ENCODE results near the gene LLPH.

LLPH gene

GRCh38 chr12:66115071-66115600 lies 15.4 kb downstream of the LLPH start:
- no peak for DNase-seq (ENCODE audit: low read depth)
- no peak for TF ChIP-seq CTCF (IDR thresholded peaks at IDR 0.05; ENCODE audit: low read length, missing control alignments)
- no peak overlapping the region for H3K4me3 ChIP-seq (replicated peaks; ENCODE audit: low read depth, low read length)

GRCh38 chr12:66113471-66113870 lies 17.1 kb downstream of the LLPH start:
- no peak for TF ChIP-seq CTCF (IDR thresholded peaks at IDR 0.05; ENCODE audit: low read length, missing control alignments)
- DNase-seq (ENCODE audit: low read depth) = no peak
- no peak overlapping the region for H3K4me3 ChIP-seq (replicated peaks; ENCODE audit: low read depth, low read length)

GRCh38 chr12:66111605-66112004 lies 18.9 kb downstream of the LLPH start:
- H3K4me3 ChIP-seq (replicated peaks; ENCODE audit: low read depth, low read length) = no peak overlapping the region
- no peak for TF ChIP-seq CTCF (IDR thresholded peaks at IDR 0.05; ENCODE audit: low read length, missing control alignments)
- peak; percentile 40 for DNase-seq (ENCODE audit: low read depth)

- no peak overlapping the region for H3K4me3 ChIP-seq (replicated peaks; ENCODE audit: low read depth, low read length)
- no peak for DNase-seq (ENCODE audit: low read depth)
- no peak for TF ChIP-seq CTCF (IDR thresholded peaks at IDR 0.05; ENCODE audit: low read length, missing control alignments)
Observed at GRCh38 chr12:66109056-66109455, 21.5 kb downstream of the LLPH start.

GRCh38 chr12:66108386-66108785 lies 22.2 kb downstream of the LLPH start:
- DNase-seq (ENCODE audit: low read depth) = no peak
- TF ChIP-seq CTCF (IDR thresholded peaks at IDR 0.05; ENCODE audit: low read length, missing control alignments) = no peak
- no peak overlapping the region for H3K4me3 ChIP-seq (replicated peaks; ENCODE audit: low read depth, low read length)

- peak; percentile 77 for TF ChIP-seq CTCF (IDR thresholded peaks at IDR 0.05; ENCODE audit: low read length, missing control alignments)
- H3K4me3 ChIP-seq (replicated peaks; ENCODE audit: low read depth, low read length) = no peak overlapping the region
- peak; percentile 98 for DNase-seq (ENCODE audit: low read depth)
Observed at GRCh38 chr12:66107451-66107915, 23.1 kb downstream of the LLPH start.

All from fibroblast of pulmonary artery (primary cell).